Stomach (tissue), 4 donors: ENCODE results near the gene CYP4F2.

Experiments used
- EP300 ChIP-seq: sonication (generic); formaldehyde crosslinking; IDR thresholded peaks from one replicate; pipeline ENCODE4 v1.6.1; 2017; ENCODE audit warnings: antibody characterized with exemption
- POLR2A ChIP-seq, 4 donors: fragments of 450-650 bp; IDR thresholded peaks; one replicate each; pipeline ENCODE4 v1.6.1; 2016; ENCODE audit warnings: antibody characterized with exemption in 4 of 4, control low read depth in 2 of 4, mild to moderate bottlenecking in 1 of 4, moderate library complexity in 1 of 4
- TF ChIP-seq, protein P1 (sequence below), 7 experiments: fragments of 450-650 bp in 4 of 7; fragments of 200-600 bp in 3 of 7; sonication (generic) in 3 of 7; IDR thresholded peaks; one replicate each; pipeline ENCODE4 v1.5.1; 2016 to 2019; ENCODE audit warnings: antibody characterized with exemption in 7 of 7, control low read depth in 2 of 7, mild to moderate bottlenecking in 1 of 7

DNA sequence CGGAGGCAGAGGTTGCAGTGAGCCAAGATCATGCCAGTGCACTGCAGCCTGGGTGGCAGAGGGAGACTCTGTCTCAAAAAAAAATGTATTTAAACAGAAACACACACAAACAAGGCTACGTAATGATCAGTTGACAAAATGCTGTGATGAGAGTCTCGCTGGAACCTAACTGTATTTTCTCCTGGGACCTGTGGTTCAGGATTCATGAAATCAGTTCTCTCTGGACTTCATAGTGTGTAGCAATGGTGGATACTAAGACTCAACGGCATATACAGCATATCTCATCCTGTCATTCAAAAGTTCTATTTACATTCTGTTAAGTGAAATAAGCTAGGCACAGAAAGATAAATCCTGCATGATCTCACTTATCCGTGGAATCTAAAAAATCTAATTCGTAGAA is 37.4 kb downstream of the CYP4F2 start:
- TF ChIP-seq, protein P1, sequence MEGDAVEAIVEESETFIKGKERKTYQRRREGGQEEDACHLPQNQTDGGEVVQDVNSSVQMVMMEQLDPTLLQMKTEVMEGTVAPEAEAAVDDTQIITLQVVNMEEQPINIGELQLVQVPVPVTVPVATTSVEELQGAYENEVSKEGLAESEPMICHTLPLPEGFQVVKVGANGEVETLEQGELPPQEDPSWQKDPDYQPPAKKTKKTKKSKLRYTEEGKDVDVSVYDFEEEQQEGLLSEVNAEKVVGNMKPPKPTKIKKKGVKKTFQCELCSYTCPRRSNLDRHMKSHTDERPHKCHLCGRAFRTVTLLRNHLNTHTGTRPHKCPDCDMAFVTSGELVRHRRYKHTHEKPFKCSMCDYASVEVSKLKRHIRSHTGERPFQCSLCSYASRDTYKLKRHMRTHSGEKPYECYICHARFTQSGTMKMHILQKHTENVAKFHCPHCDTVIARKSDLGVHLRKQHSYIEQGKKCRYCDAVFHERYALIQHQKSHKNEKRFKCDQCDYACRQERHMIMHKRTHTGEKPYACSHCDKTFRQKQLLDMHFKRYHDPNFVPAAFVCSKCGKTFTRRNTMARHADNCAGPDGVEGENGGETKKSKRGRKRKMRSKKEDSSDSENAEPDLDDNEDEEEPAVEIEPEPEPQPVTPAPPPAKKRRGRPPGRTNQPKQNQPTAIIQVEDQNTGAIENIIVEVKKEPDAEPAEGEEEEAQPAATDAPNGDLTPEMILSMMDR (IDR thresholded peaks at IDR 0.05): no peak
- TF ChIP-seq EP300 (no peak), POLR2A (IDR thresholded peaks at IDR 0.05) (no peak)
